Lung (tissue), 12 donors: ENCODE results near the gene CYYR1. TPM values are rescaled to one million over a fixed set of nuclear protein-coding genes. Genes with fewer than 3 reads are reported as not detected.

Experiments used
- ATAC-seq: fragments of 200-7000 bp; cut with Tn5 transposase; one replicate; pipeline ENCODE4 v1.9.1; 2020; ENCODE audit warnings: moderate number of reproducible peaks; ENCODE audit not compliant: insufficient read depth, low FRiP score
- DNase-seq, 3 donors: peaks; one replicate each; pipeline ENCODE4 v3.0.0-alpha.2; 2013 to 2017
- H3K27ac ChIP-seq, 2 donors: one replicate each; pipeline ENCODE4 v1.5.1; 2013; ENCODE audit warnings: mild to moderate bottlenecking in 2 of 2, moderate library complexity in 2 of 2, control low read depth in 1 of 2, inconsistent platforms in 1 of 2, low read depth in 1 of 2, low read length in 1 of 2
- H3K27me3 ChIP-seq, 3 donors: one replicate each; pipeline ENCODE4 v1.5.1; 2013; ENCODE audit warnings: low read length in 2 of 3; ENCODE audit not compliant: control insufficient read depth in 3 of 3, insufficient read depth in 3 of 3
- H3K36me3 ChIP-seq, 4 donors: one replicate each; pipeline ENCODE4 v1.5.1; 2013; ENCODE audit warnings: low read length in 4 of 4, mild to moderate bottlenecking in 1 of 4, moderate library complexity in 1 of 4; ENCODE audit not compliant: control insufficient read depth in 4 of 4, insufficient read depth in 4 of 4
- H3K4me1 ChIP-seq, 5 donors: one replicate each; pipeline ENCODE4 v1.5.1; 2013; ENCODE audit warnings: low read length in 5 of 5, mild to moderate bottlenecking in 2 of 5, moderate library complexity in 1 of 5; ENCODE audit not compliant: control insufficient read depth in 5 of 5, insufficient read depth in 5 of 5
- H3K4me3 ChIP-seq: one replicate; pipeline ENCODE4 v1.5.1; 2013; ENCODE audit warnings: mild to moderate bottlenecking, control low read depth, moderate library complexity
- H3K9ac ChIP-seq, 2 donors: one replicate each; pipeline ENCODE4 v1.5.1; 2013; ENCODE audit warnings: low read length in 2 of 2, control low read depth in 1 of 2; ENCODE audit not compliant: insufficient read depth in 1 of 2
- H3K9me3 ChIP-seq, 4 donors: one replicate each; pipeline ENCODE4 v1.5.1; 2013; ENCODE audit warnings: low read length in 3 of 4, mild to moderate bottlenecking in 1 of 4, moderate library complexity in 1 of 4; ENCODE audit not compliant: control insufficient read depth in 4 of 4, insufficient read depth in 3 of 4
- WGBS, 2 donors: extraction: QIAGEN DNeasy Blood & Tissue Kit; methylation state at CpG; one replicate each; pipeline ENCODE4 v1.1.7; 2013; 5-methylcytosine and 5-hydroxymethylcytosine counted together
- polyA plus RNA-seq, 2 donors: library from polyadenylated mRNA; stranded (reverse); fragments of 200-250 nt; gene quantifications; one replicate each; pipeline ENCODE4 v1.2.1, GENCODE V29; 2013
- total RNA-seq, 2 donors: library from RNA; depleted of rRNA in 1 of 2; stranded (reverse); fragments of >200 nt in 1 of 2; gene quantifications; one replicate each; pipeline ENCODE4 v1.2.1, GENCODE V29; 2014 to 2021
- TF ChIP-seq, protein P1 (sequence below): IDR thresholded peaks from 2 replicates; pipeline ENCODE4 v1.5.1; 2012; ENCODE audit warnings: mild to moderate bottlenecking; ENCODE audit errors: control extremely low read depth, extremely low read depth
- donor health status: control.
- donor health status: control.
- donor health status: Bipolar disorder and iron deficiency.
- donor health status: healthy.
- donor health status: DM: yes; HTN: yes; CAD: no.

CYYR1 gene
- total and polyA plus RNA-seq, 4 donors = 9.9 to 38.3 (median 16.6) TPM

DNA sequence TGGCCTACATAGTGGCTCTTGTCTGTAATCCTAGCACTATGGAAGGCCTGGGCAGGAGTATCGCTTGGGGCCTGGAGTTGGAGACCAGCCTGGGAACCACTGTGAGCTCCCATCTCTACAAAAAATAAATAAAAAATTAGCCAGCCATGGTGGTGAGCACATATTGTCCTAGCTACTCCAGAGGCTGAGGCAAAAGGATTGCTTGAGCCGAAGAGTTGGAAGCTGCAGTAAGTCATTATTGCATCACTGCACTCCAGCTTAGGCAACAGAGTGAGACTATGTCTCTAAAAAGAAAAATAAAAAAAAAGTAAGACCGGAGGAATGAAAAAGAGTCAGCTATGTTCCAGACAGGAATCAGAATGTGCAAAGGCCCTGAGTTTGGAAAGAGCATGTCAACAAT, 115.3 kb downstream of the CYYR1 start:
- TF ChIP-seq, protein P1, sequence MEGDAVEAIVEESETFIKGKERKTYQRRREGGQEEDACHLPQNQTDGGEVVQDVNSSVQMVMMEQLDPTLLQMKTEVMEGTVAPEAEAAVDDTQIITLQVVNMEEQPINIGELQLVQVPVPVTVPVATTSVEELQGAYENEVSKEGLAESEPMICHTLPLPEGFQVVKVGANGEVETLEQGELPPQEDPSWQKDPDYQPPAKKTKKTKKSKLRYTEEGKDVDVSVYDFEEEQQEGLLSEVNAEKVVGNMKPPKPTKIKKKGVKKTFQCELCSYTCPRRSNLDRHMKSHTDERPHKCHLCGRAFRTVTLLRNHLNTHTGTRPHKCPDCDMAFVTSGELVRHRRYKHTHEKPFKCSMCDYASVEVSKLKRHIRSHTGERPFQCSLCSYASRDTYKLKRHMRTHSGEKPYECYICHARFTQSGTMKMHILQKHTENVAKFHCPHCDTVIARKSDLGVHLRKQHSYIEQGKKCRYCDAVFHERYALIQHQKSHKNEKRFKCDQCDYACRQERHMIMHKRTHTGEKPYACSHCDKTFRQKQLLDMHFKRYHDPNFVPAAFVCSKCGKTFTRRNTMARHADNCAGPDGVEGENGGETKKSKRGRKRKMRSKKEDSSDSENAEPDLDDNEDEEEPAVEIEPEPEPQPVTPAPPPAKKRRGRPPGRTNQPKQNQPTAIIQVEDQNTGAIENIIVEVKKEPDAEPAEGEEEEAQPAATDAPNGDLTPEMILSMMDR = no peak
- no peaks in the 10 kb centered on the region for H3K36me3 ChIP-seq
- ATAC-seq = no peak
- H3K9me3 ChIP-seq = no peaks in the 10 kb centered on the region
- H3K4me1 ChIP-seq = no peaks in the 10 kb centered on the region
- DNase-seq = no peak
- H3K9ac ChIP-seq = no peak overlapping the region
- H3K27me3 ChIP-seq = no peaks in the 10 kb centered on the region
- no peak overlapping the region for H3K27ac ChIP-seq
- no peak overlapping the region for H3K4me3 ChIP-seq
- 89 to 91% methylated on average over 3 of the region's 3 CpGs for whole genome bisulfite sequencing, 2 donors

GRCh38 chr21:26453267-26453666, 119.8 kb downstream of the CYYR1 start:
- H3K4me1 ChIP-seq = peaks cover 0 to 4% (median 0%) of the 10 kb centered on the region in 5 donors
- no peak for DNase-seq

GRCh38 chr21:26451081-26451740, 121.9 kb downstream of the CYYR1 start:
- WGBS, 2 donors = 86 to 89% methylated on average over 2 of the region's 2 CpGs
- no peak overlapping the region for H3K4me3 ChIP-seq
- no peak overlapping the region for H3K27ac ChIP-seq
- no peaks in the 10 kb centered on the region for H3K36me3 ChIP-seq
- no peaks in the 10 kb centered on the region for H3K9me3 ChIP-seq
- ATAC-seq = no peak
- peaks cover 0 to 4% (median 0%) of the 10 kb centered on the region in 5 donors for H3K4me1 ChIP-seq
- DNase-seq = no peak
- H3K27me3 ChIP-seq = no peaks in the 10 kb centered on the region
- TF ChIP-seq, protein P1 = no peak
- no peak overlapping the region for H3K9ac ChIP-seq

More at GRCh38 chr21:26453267-26453666, 119.8 kb downstream of the CYYR1 start:
- Histone ChIP-seq H3K9ac (no peak overlapping the region), H3K9me3 (no peaks in the 10 kb centered on the region), H3K4me3 (no peak overlapping the region), H3K27ac (no peak overlapping the region), H3K27me3 (no peaks in the 10 kb centered on the region), H3K36me3 (no peaks in the 10 kb centered on the region)
- ATAC-seq = no peak
- TF ChIP-seq, protein P1 = no peak
- 86 to 89% methylated on average over 5 of the region's 5 CpGs for WGBS, 2 donors
